Body of pancreas (tissue), 4 donors: Measurements from ENCODE around the gene PAX2. TPM values are rescaled to one million over a fixed set of nuclear protein-coding genes. Genes with fewer than 3 reads are reported as not detected.

ENCODE experiments used
- ATAC-seq: fragments of 150-250 bp; one replicate; pipeline ENCODE4 v1.9.1; 2016
- DNase-seq, 4 donors: peaks; one replicate each; pipeline ENCODE4 v3.0.0-alpha.2; 2019
- H3K27ac ChIP-seq, 4 donors: fragments of 200-600 bp; sonication (generic); 1 replicate in 3 of 4; 2 replicates in 1 of 4; pipeline versions ENCODE4 v1.5.1 to v1.6.1; 2016 to 2019; ENCODE audit warnings: mild to moderate bottlenecking in 1 of 4, mixed read lengths in 1 of 4, moderate library complexity in 1 of 4
- H3K27me3 ChIP-seq, 2 donors: fragments of 200-600 bp; sonication (generic); one replicate each; pipeline ENCODE4 v1.6.0; 2016; ENCODE audit warnings: mild to moderate bottlenecking in 1 of 2
- H3K36me3 ChIP-seq, 2 donors: fragments of 200-600 bp; sonication (generic); replicated peaks in 1 of 2; 2 replicates each; pipeline ENCODE4 v1.5.1; 2016; ENCODE audit warnings: low read depth in 2 of 2; ENCODE audit not compliant: insufficient read depth in 1 of 2
- H3K4me1 ChIP-seq: fragments of 200-600 bp; sonication (generic); one replicate; pipeline ENCODE4 v1.6.0; 2016
- H3K4me3 ChIP-seq, 2 donors: fragments of 200-600 bp; sonication (generic); 1 replicate in 1 of 2; 2 replicates in 1 of 2; pipeline ENCODE4 v1.5.1; 2016 to 2019
- H3K9me3 ChIP-seq, 3 donors: fragments of 200-600 bp; sonication (generic); 1 replicate in 2 of 3; 2 replicates in 1 of 3; pipeline ENCODE4 v1.5.1; 2016
- POLR2A ChIP-seq, 3 donors: fragments of 450-650 bp; IDR thresholded peaks; one replicate each; pipeline ENCODE4 v1.6.1; 2016; ENCODE audit warnings: antibody characterized with exemption in 3 of 3, mild to moderate bottlenecking in 2 of 3
- WGBS, 2 donors: methylation state at CpG; one replicate each; pipeline ENCODE4 v1.1.5; 2017; 5-methylcytosine and 5-hydroxymethylcytosine counted together
- intact Hi-C: fragments of 100-400 bp; cut with DNase I; formaldehyde crosslinking; loops from one replicate; pipeline ENCODE4 v1.15.1; 2023
- total RNA-seq, 2 donors: library from RNA; depleted of rRNA; stranded (reverse); fragments of >200 nt; gene quantifications; one replicate each; pipeline ENCODE4 v1.1.0, GENCODE V29; 2016
- TF ChIP-seq, protein P1 (sequence below), 7 experiments: fragments of 450-650 bp in 4 of 7; fragments of 200-600 bp in 3 of 7; sonication (generic) in 3 of 7; IDR thresholded peaks; one replicate each; pipeline ENCODE4 v1.5.1; 2016 to 2019; ENCODE audit warnings: antibody characterized with exemption in 7 of 7

The PAX2 gene
- total RNA-seq, 2 donors from 2014 or later: under 0.01 TPM; not detected in 1

DNA sequence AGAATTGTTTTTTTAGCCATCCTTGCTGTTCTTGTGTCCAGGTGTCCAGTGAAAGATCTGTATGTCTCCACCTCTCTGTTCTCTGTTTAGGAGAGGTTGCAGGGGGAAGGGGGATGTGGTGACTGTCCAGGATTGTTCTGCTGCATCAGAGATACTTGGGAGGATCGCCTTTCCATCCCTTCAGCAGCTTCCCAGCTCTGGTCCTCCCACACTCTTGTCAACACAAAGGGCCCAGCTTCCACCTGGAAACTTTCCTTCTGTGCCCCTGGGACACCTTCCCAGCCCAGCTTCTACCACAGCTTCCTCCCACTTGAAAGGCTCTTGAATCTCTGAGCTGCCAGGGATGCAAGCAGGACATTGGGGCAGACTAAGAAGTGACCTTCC is 85.3 kb downstream of the PAX2 start:
- H3K27me3 ChIP-seq: peaks cover 3 to 4% of the 10 kb centered on the region in 2 donors
- H3K27ac ChIP-seq: no peak overlapping the region
- WGBS, 2 donors: 29 to 38% methylated on average over 1 of the region's 1 CpG
- intact Hi-C loops: no loop called here
- ATAC-seq (no peak), DNase-seq (no peak)
- TF ChIP-seq POLR2A (IDR thresholded peaks at IDR 0.05): no peak
- TF ChIP-seq, protein P1, sequence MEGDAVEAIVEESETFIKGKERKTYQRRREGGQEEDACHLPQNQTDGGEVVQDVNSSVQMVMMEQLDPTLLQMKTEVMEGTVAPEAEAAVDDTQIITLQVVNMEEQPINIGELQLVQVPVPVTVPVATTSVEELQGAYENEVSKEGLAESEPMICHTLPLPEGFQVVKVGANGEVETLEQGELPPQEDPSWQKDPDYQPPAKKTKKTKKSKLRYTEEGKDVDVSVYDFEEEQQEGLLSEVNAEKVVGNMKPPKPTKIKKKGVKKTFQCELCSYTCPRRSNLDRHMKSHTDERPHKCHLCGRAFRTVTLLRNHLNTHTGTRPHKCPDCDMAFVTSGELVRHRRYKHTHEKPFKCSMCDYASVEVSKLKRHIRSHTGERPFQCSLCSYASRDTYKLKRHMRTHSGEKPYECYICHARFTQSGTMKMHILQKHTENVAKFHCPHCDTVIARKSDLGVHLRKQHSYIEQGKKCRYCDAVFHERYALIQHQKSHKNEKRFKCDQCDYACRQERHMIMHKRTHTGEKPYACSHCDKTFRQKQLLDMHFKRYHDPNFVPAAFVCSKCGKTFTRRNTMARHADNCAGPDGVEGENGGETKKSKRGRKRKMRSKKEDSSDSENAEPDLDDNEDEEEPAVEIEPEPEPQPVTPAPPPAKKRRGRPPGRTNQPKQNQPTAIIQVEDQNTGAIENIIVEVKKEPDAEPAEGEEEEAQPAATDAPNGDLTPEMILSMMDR (IDR thresholded peaks at IDR 0.05): no peak
- H3K4me3 ChIP-seq: no peak overlapping the region
- no peaks in the 10 kb centered on the region for H3K9me3 ChIP-seq
- H3K4me1 ChIP-seq: peaks cover 35% of the 10 kb centered on the region
- no peaks in the 10 kb centered on the region for H3K36me3 ChIP-seq

- TF ChIP-seq POLR2A (IDR thresholded peaks at IDR 0.05): no peak
- TF ChIP-seq, protein P1 (IDR thresholded peaks at IDR 0.05): no peak
- Histone ChIP-seq H3K4me3 (no peak overlapping the region), H3K36me3 (no peaks in the 10 kb centered on the region), H3K27me3 (peaks cover 3 to 4% of the 10 kb centered on the region in 2 donors), H3K9me3 (no peaks in the 10 kb centered on the region), H3K27ac (no peak overlapping the region), H3K4me1 (peaks cover 26% of the 10 kb centered on the region)
- WGBS, 2 donors: 69 to 89% methylated on average over 1 of the region's 1 CpG
- intact Hi-C loops: no loop called here
- DNase-seq (no peak), ATAC-seq (no peak)
Observed at GRCh38 chr10:100831742-100832141, 86.4 kb downstream of the PAX2 start.

GRCh38 chr10:100835810-100836209 is 90.4 kb downstream of the PAX2 start:
- ATAC-seq (no peak), DNase-seq (no peak)
- H3K4me3 ChIP-seq: no peak overlapping the region
- H3K27me3 ChIP-seq: no peaks in the 10 kb centered on the region
- no peaks in the 10 kb centered on the region for H3K36me3 ChIP-seq
- H3K4me1 ChIP-seq: no peaks in the 10 kb centered on the region
- H3K27ac ChIP-seq: no peak overlapping the region
- no peaks in the 10 kb centered on the region for H3K9me3 ChIP-seq
- no peak for TF ChIP-seq POLR2A (IDR thresholded peaks at IDR 0.05)
- TF ChIP-seq, protein P1 (IDR thresholded peaks at IDR 0.05): no peak
- intact Hi-C loops: no loop called here
- WGBS, 2 donors: 74 to 84% methylated on average over 7 of the region's 7 CpGs

DNA sequence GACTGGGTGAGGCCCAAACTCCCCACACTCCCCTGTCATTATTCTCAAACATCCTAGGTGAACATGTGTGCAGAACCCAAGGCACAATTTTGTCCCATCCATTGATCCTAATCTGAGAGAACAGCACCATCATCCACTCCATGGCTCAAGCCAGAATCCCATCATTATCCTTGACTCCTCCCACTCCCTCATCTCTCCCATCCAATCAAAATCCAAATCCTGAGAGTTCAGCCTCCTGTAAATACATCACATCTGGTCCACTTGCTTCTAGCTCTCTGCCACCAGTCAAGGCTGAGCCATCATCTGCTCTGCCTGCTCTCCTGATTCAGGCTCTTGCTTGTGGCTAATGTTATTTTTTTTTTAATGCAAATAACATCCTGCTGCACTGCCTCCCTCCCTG is 91.5 kb downstream of the PAX2 start:
- no peak for ATAC-seq

DNA sequence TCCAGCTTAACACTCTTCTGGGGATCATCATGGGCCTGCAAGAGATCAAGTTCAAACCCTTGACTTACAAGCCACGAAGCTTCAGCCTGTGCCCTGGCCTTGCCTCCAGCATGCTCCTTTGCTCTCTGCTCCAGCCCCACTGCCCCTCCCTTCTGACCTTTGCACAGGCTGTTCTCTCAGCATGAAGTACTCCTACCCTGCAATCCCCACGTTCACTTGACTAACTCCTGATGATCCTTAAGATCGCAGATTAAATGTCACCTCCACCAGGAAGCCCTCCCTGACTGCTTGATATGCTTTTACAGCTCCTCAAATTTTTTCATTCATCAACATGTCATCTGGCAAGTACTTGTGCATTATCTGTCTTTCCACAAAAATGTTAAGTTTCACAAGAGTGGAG is 91.9 kb downstream of the PAX2 start:
- Histone ChIP-seq H3K27ac (no peak overlapping the region), H3K27me3 (no peaks in the 10 kb centered on the region), H3K36me3 (no peaks in the 10 kb centered on the region), H3K4me3 (no peak overlapping the region), H3K4me1 (no peaks in the 10 kb centered on the region), H3K9me3 (no peaks in the 10 kb centered on the region)
- TF ChIP-seq, protein P1 (IDR thresholded peaks at IDR 0.05): no peak
- no peak for TF ChIP-seq POLR2A (IDR thresholded peaks at IDR 0.05)
- ATAC-seq (no peak), DNase-seq (no peak)
- 41 to 53% methylated on average over 3 of the region's 3 CpGs for WGBS, 2 donors
- intact Hi-C loops: no loop called here

More for the DNA sequence above, 91.5 kb downstream of the PAX2 start:
- H3K27me3 ChIP-seq: no peaks in the 10 kb centered on the region
- TF ChIP-seq, protein P1 (IDR thresholded peaks at IDR 0.05): no peak
- TF ChIP-seq POLR2A (IDR thresholded peaks at IDR 0.05): no peak
- no peaks in the 10 kb centered on the region for H3K36me3 ChIP-seq
- no peak overlapping the region for H3K27ac ChIP-seq
- DNase-seq: no peak
- no peak overlapping the region for H3K4me3 ChIP-seq
- H3K4me1 ChIP-seq: no peaks in the 10 kb centered on the region
- intact Hi-C loops: no loop called here
- H3K9me3 ChIP-seq: no peaks in the 10 kb centered on the region
